Measurements from ENCODE around the gene PIGP. TPM values are rescaled to one million over a fixed set of nuclear protein-coding genes. Genes with fewer than 3 reads are reported as not detected.
"Not testable (repeated sequence)": the region's sequence is repeated elsewhere in the genome, so short reads cannot be mapped to it uniquely, and the experiment has no call there.

PIGP gene
- total and polyA plus RNA-seq, 2 of the 13 experiments (the other 11 are each of a cell fraction or from before 2014, with no cell fraction given), result 14.8 to 33.4 TPM

DNA sequence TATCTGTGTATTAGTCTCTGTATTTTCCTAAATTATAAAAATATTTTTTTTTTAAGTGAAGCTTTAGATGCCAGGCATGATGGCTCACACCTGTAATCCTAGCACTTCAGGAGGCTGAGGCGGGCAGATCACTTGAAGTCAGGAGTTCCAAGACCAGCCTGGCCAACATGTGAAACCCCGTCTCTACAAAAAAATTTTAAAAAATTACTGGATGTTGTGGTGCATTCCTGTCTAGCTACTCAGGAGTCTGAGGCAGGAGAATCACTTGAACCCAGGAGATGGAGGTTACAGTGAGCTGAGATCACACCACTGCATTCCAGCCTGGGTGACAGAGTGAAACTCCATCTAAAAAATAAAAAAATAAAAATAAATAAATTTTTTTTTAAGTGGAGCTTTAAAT, 43.6 kb upstream of the PIGP start:
- POLR2A ChIA-PET; H3K27ac ChIP-seq (ENCODE audit: extremely low read length, insufficient read depth, low read length); H3K9me3 ChIP-seq (ENCODE audit: low read length); H3K4me3 ChIP-seq (replicated peaks in 1 of 3; ENCODE audit: insufficient read depth in 1 of 3, low read depth in 2 of 3, low read length in 3 of 3); FAIRE-seq; CTCF ChIA-PET (ENCODE audit: low intra/inter-chr PET ratio, low total read pairs); DNase-seq (ENCODE audit: low spot score); H3K4me2 ChIP-seq (ENCODE audit: low read depth, low read length); H3K27me3 ChIP-seq (ENCODE audit: control insufficient read depth in 1 of 2, insufficient read depth in 2 of 2, low read length in 2 of 2); in situ Hi-C loops (cut with HindIII; ENCODE audit: extremely low pct_ligation_motif_present, low pct_unique_long_range_greater_than_20kb); ATAC-seq; H3K9ac ChIP-seq (ENCODE audit: insufficient read depth, low read depth, low read length); BruUV-seq (replicated peaks); H2AFZ ChIP-seq (ENCODE audit: low read length); H4K20me1 ChIP-seq (ENCODE audit: insufficient read depth, low read length): not testable (repeated sequence)
- Histone ChIP-seq H3K4me1 (ENCODE audit: insufficient read depth, low read length) (peaks cover 50% of the 10 kb centered on the region), H3K79me2 (ENCODE audit: insufficient read depth, low read length) (peaks cover 26% of the 10 kb centered on the region), H3K36me3 (replicated peaks in 1 of 2; ENCODE audit: control insufficient read depth in 1 of 2, insufficient read depth in 2 of 2, low read length in 2 of 2) (peaks cover 3 to 11% of the 10 kb centered on the region in 2 experiments; a peak in 3 of 5 replicates)
- WGBS (ENCODE audit: low lambda C conversion rate), result 98% methylated on average over 2 of the region's 2 CpGs
- intact Hi-C loops (cut with micrococcal nuclease; ENCODE audit: unreplicated experiment), result loop anchor here (5.0 kb wide), 1 partner anchor 34 kb away; no protein-coding TSS in a partner anchor

DNA sequence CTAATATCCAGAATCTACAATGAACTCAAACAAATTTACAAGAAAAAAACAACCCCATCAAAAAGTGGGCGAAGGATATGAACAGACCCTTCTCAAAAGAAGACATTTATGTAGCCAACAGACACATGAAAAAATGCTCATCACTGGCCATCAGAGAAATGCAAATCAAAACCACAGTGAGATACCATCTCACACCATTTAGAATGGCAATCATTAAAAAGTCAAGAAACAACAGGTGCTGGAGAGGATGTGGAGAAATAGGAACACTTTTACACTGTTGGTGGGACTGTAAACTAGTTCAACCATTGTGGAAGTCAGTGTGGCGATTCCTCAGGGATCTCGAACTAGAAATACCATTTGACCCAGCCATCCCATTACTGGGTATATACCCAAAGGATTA, 41.4 kb upstream of the PIGP start:
- H3K9me3 ChIP-seq (ENCODE audit: low read length); H3K36me3 ChIP-seq (replicated peaks in 1 of 2; ENCODE audit: control insufficient read depth in 1 of 2, insufficient read depth in 2 of 2, low read length in 2 of 2); H3K9ac ChIP-seq (ENCODE audit: insufficient read depth, low read depth, low read length); H4K20me1 ChIP-seq (ENCODE audit: insufficient read depth, low read length); H3K27ac ChIP-seq (ENCODE audit: extremely low read length, insufficient read depth, low read length); in situ Hi-C loops (cut with HindIII; ENCODE audit: extremely low pct_ligation_motif_present, low pct_unique_long_range_greater_than_20kb); intact Hi-C loops (cut with micrococcal nuclease; ENCODE audit: unreplicated experiment); ATAC-seq; CTCF ChIA-PET (ENCODE audit: low intra/inter-chr PET ratio, low total read pairs); H3K4me3 ChIP-seq (replicated peaks in 1 of 3; ENCODE audit: insufficient read depth in 1 of 3, low read depth in 2 of 3, low read length in 3 of 3); POLR2A ChIA-PET; DNase-seq (ENCODE audit: low spot score); FAIRE-seq; BruUV-seq (replicated peaks); H3K27me3 ChIP-seq (ENCODE audit: control insufficient read depth in 1 of 2, insufficient read depth in 2 of 2, low read length in 2 of 2); H3K4me2 ChIP-seq (ENCODE audit: low read depth, low read length); H2AFZ ChIP-seq (ENCODE audit: low read length): not testable (repeated sequence)
- peaks cover 42% of the 10 kb centered on the region for H3K4me1 ChIP-seq (ENCODE audit: insufficient read depth, low read length)
- WGBS (ENCODE audit: low lambda C conversion rate), result 100% methylated on average over 1 of the region's 3 CpGs
- peaks cover 15% of the 10 kb centered on the region for H3K79me2 ChIP-seq (ENCODE audit: insufficient read depth, low read length)

DNA sequence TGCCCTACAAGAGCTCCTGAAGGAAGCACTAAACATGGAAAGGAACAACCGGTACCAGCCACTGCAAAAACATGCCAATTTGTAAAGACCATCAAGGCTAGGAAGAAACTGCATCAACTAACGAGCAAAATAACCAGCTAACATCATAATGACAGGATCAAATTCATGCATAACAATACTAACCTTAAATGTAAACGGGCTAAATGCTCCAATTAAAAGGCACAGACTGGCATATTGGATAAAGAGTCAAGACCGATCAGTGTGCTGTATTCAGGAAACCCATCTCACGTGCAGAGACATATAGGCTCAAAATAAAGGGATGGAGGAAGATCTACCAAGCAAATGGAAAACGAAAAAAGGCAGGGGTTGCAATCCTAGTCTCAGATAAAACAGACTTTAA, 38.2 kb upstream of the PIGP start:
- POLR2A ChIA-PET; intact Hi-C loops (cut with micrococcal nuclease; ENCODE audit: unreplicated experiment); in situ Hi-C loops (cut with HindIII; ENCODE audit: extremely low pct_ligation_motif_present, low pct_unique_long_range_greater_than_20kb): not testable (repeated sequence)

More for the DNA sequence above, 38.2 kb upstream of the PIGP start:
- DNase-seq (ENCODE audit: low spot score); ATAC-seq; BruUV-seq (replicated peaks); H3K4me3 ChIP-seq (replicated peaks in 1 of 3; ENCODE audit: insufficient read depth in 1 of 3, low read depth in 2 of 3, low read length in 3 of 3); H2AFZ ChIP-seq (ENCODE audit: low read length); H3K27me3 ChIP-seq (ENCODE audit: control insufficient read depth in 1 of 2, insufficient read depth in 2 of 2, low read length in 2 of 2); H4K20me1 ChIP-seq (ENCODE audit: insufficient read depth, low read length); H3K4me2 ChIP-seq (ENCODE audit: low read depth, low read length); CTCF ChIA-PET (ENCODE audit: low intra/inter-chr PET ratio, low total read pairs); H3K9me3 ChIP-seq (ENCODE audit: low read length); FAIRE-seq; H3K27ac ChIP-seq (ENCODE audit: extremely low read length, insufficient read depth, low read length); H3K9ac ChIP-seq (ENCODE audit: insufficient read depth, low read depth, low read length): not testable (repeated sequence)
- H3K36me3 ChIP-seq (replicated peaks in 1 of 2; ENCODE audit: control insufficient read depth in 1 of 2, insufficient read depth in 2 of 2, low read length in 2 of 2), result peaks cover 6 to 12% of the 10 kb centered on the region in 2 experiments
- peaks cover 24% of the 10 kb centered on the region for H3K79me2 ChIP-seq (ENCODE audit: insufficient read depth, low read length)
- WGBS (ENCODE audit: low lambda C conversion rate), result 97% methylated on average over 6 of the region's 6 CpGs
- peaks cover 15% of the 10 kb centered on the region for H3K4me1 ChIP-seq (ENCODE audit: insufficient read depth, low read length)
